NCI-H524 (cell line): ENCODE measurements around the gene CYSRT1.

Source experiments
- DNase-seq, 2 experiments: peaks; one replicate each; lab custom pipeline; 2025; lab: John Stamatoyannopoulos, UW

The CYSRT1 gene, protein sequence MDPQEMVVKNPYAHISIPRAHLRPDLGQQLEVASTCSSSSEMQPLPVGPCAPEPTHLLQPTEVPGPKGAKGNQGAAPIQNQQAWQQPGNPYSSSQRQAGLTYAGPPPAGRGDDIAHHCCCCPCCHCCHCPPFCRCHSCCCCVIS

GRCh38 chr9:137224830-137225694 lies at the start of gene CYSRT1:
CYSRT1 (plus strand) TSS chr9:137225174; CDS start chr9:137225622, 448 bp downstream.
- DNase-seq, result no peak

DNA sequence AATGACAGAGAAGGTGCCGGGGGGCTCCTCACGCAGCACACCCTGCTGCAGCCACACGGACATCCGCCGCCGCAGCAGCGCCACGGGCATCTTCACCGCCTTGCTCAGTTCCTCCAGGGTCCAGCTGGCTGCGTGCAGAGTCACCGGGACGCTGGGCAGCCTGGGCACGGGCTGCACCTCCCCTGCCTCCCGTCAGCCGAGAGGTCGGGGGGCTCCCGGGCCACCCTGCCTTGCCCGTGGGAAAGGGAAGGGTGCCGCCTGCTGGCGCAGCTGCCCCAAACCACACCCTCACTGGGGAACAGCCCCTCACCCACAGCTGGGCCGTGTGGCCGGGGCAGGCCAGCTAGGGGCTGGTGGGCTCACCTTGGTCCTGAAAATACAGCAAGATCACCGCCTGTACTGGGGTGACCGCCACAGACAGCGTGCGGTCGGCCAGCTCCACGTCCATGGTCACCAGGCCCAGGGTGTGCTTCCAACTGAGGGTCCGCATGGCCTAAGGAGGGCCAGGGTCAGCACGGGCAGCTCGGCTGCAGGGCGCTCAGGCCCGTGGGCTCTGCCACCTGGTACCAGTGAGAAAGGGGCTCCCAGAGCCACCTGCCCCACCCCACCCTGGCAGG lies 49.5 kb upstream of the CYSRT1 start:
- DNase-seq, result peak in 1 of 2 experiments; percentile 25

DNA sequence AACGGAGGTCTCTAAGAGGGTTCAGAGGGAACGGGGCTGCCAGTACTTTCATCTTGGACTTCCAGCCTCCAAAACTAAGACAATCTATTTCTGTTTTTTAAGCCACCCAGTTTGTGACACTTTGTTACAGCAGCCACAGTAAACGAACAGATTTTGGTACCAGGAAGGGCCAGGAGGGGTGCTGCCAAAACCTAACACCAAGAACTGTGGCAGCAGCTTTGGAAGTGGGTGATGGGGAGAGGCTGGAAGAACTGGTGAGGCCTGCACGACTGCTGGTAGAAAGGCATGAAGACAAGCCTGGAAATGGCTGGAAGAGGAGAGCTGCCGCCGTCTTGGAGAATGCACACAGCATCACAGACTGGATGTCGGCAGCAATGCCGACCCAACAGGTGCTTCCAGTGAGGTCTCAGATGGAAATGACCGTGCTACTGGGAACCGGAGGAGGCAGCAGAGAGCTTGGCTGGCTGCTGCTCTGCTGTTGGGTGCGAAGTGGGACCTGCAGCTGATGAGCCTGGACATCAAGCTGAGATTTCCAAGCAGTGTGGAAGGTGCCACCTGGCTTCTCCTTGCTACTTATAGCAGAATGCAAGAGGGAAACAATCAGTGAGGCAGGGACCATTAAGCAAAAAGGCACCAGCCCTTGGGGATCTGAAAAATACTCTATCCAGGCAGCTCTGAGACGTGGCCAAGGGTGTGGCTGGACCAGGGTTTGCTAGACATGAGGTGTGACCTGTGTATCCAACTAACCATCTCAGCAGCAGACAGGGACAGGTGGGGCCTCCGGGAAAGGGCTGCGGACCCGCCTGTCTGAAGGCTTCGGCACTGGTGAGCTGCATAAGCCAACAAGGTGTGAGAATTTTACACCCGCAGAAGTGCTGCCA lies 48.4 kb upstream of the CYSRT1 start:
- peak in 1 of 2 experiments; percentile 74 for DNase-seq

- DNase-seq, result no peak
Observed at GRCh38 chr9:137178201-137178938, 46.6 kb upstream of the CYSRT1 start.

GRCh38 chr9:137178939-137179630 lies 45.9 kb upstream of the CYSRT1 start:
- no peak for DNase-seq

DNA sequence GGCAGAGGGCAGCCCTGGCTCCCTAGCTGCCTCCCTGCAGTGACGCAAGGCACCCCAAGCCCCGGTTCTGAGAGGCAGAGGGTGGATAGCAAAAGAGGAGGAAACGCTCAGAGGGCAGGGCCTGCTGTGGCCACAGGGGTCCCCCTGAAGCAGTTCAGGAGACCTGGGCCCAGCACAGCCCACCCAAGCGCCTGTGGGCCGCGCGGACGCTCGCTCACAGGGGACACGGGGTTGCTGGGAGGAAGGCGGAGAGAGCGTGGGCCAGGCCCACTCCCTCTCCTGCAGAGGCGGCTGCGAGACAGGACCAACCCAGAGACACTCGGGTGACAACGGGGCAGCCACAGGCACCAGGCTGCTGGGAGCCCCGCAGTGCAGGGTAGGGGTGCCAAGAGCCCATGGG lies 45.2 kb upstream of the CYSRT1 start:
- no peak for DNase-seq

- no peak for DNase-seq
Observed at GRCh38 chr9:137180491-137180890, 44.5 kb upstream of the CYSRT1 start.

GRCh38 chr9:137181680-137182079 lies 43.3 kb upstream of the CYSRT1 start:
- no peak for DNase-seq

- no peak for DNase-seq
Observed at GRCh38 chr9:137182836-137183235, 42.1 kb upstream of the CYSRT1 start.

DNA sequence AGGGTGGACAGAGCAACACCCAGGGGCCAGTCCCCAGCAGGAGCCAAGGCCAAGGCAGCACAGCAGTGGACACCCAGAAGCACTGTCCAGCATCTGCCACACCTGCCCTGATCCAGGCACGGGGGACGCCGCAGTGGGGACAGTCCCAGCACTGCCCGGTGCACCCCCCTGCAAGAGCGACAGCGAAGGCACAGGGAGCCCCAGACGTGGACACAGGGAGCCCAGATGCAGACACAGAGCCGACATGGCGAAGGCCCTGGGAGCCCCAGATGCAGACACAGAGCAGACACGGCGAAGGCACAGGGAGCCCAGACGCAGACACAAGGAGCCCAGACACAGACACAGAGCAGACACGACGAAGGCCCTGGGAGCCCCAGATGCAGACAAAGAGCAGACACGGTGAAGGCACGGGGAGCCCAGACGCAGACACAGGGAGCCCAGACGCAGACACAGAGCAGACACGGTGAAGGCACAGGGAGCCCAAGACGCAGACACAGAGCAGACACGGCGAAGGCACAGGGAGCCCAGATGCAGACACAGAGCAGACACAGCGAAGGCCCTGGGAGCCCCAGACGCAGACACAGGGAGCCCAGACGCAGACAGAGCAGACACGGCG lies 40.9 kb upstream of the CYSRT1 start:
- no peak for DNase-seq

- DNase-seq, result no peak
Observed at GRCh38 chr9:137184881-137185660, 39.9 kb upstream of the CYSRT1 start.

GRCh38 chr9:137185921-137186320 lies 39.1 kb upstream of the CYSRT1 start:
- DNase-seq, result no peak

GRCh38 chr9:137186385-137186784 lies 38.6 kb upstream of the CYSRT1 start:
- DNase-seq, result no peak

DNA sequence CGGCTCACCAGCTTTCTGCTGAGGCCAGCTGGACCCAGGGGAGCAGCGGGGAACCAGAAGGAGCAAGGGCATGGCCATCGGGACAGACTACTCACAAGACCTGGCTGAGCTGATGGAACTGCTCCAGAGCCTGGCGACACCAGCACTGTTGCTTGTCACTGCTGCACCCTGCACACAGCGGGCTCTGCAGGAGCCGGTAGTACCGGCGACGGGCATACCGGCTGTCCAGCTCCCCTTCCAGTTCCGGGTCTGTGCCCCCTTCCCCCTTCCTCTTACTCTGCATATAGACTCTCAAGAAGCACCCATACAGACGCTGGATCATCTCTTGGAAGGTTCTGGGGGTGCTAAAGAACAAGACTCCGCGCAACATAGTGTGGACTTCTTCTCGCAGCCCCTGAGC lies 37.6 kb upstream of the CYSRT1 start:
- no peak for DNase-seq

GRCh38 chr9:137188086-137188489 lies 36.9 kb upstream of the CYSRT1 start:
- no peak for DNase-seq

DNA sequence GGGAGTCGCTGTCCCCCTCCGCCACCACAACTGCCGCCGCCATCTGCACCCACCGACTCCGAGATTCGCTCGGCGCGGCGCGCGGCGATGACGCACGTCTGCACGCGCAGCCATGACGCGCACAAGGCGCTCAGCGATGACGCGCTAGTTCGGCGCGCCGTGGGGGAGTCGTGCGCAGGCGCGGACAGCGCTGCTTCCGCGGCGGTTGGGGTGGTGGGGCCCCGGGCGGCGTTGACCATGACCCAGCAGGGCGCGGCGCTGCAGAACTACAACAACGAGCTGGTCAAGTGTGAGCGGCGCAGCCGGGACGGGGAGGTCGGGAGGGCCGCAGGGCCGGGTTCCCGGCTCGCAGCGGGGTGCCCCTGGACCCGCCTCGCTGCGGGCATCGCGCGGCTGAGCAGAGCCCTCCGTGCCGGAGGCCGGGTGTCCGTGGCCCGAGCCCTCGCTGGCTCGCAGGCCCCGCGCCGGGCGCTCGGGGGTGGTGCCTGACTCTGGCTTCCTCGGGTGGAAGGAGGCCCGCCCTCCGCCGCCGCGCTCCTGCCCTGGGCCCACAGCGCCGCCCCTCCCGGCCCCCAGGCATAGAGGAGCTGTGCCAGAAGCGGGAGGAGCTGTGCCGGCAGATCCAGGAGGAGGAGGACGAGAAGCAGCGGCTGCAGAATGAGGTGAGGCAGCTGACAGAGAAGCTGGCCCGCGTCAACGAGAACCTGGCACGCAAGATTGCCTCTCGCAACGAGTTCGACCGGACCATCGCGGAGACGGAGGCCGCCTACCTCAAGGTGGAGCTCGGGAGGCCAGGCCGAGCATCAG lies 36.3 kb upstream of the CYSRT1 start, which contains the start of the genes ANAPC2 and SSNA1:
Gene ANAPC2, minus strand, starts transcription at position 71 of the 807 bp plus-strand sequence. Its CDS starts 28 bp downstream, at position 43.
Gene SSNA1, plus strand, starts transcription at position 187 of the 807 bp plus-strand sequence. Its CDS starts 51 bp downstream, at position 238.
- peak; percentile 88 to 97 for DNase-seq

GRCh38 chr9:137189297-137190295 lies 35.4 kb upstream of the CYSRT1 start:
- no peak for DNase-seq
